ENCODE results near the gene CCDC69. TPM values are rescaled to one million over a fixed set of nuclear protein-coding genes. Genes with fewer than 3 reads are reported as not detected.

Gene CCDC69
- total and polyA plus RNA-seq, 2 donors (not counting 1 experiment from before 2014, with no cell fraction given) = 58.7 to 125 TPM

DNA sequence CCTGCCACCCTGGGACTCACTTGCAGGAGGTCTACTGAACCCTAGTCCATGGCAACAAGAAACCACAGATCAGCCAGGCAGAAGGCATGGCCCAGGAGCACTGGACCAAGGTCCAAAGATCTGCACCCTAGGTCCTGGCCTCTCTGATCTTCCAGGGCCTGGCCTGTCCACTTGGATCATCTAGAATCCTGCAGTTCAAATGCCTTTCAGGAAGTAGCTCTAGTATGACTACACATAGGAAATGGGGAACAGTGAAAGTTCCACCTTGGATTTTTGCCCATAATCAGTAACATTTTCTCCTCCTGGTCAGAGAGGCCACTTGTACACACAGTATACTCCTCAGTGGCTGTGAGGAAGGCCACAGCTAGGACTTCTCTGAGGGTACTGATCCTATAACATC lies 77.8 kb downstream of the CCDC69 start:
- no peak overlapping the region for H3K4me3 ChIP-seq (ENCODE audit: control extremely low read depth in 1 of 5, extremely low read depth in 1 of 5, insufficient read depth in 1 of 5, low read depth in 2 of 5, low read length in 4 of 5)
- Mint-ChIP-seq H3K27me3 (no peaks in the 10 kb centered on the region), H3K4me3 (peak overlapping the region; percentile 57), H3K9me3 (ENCODE audit: insufficient read depth) (no peaks in the 10 kb centered on the region), H3K4me1 (peaks cover 97% of the 10 kb centered on the region), H3K27ac (peak overlapping the region; percentile 91)
- ChIA-PET CTCF (interaction anchor here (1.9 to 48.0 kb wide), 4 partner anchors 5 to 95 kb away, joined by 5 to 1701 read pairs (median 870); partner anchors contain the start of gene ANXA6), POLR2A (interaction anchor here (0.6 to 1.1 kb wide), 2 partner anchors 10 to 22 kb away, joined by 3 read pairs; no protein-coding TSS in a partner anchor)
- H3K4me2 ChIP-seq (replicated peaks; ENCODE audit: low read depth, low read length, poor library complexity, severe bottlenecking) = peak overlapping the region; percentile 86
- H2AFZ ChIP-seq (ENCODE audit: insufficient read depth, low read depth, low read length, poor library complexity, severe bottlenecking) = no peak overlapping the region
- DNase-seq (no peak), ATAC-seq (ENCODE audit: low read depth) (no peak)
- H4K20me1 ChIP-seq (ENCODE audit: control insufficient read depth, insufficient read depth, low read length, poor library complexity, severe bottlenecking) = peaks cover 40% of the 10 kb centered on the region
- H3K27me3 ChIP-seq (replicated peaks in 1 of 4; ENCODE audit: control extremely low read depth in 1 of 4, control insufficient read depth in 3 of 4, insufficient read depth in 4 of 4, low read length in 3 of 4) = no peaks in the 10 kb centered on the region
- peaks cover 100% of the 10 kb centered on the region for H3K79me2 ChIP-seq (ENCODE audit: control insufficient read depth, insufficient read depth, low read length)
- intact Hi-C loops (cut with micrococcal nuclease) = no loop called here
- no peak overlapping the region for H3K9ac ChIP-seq (ENCODE audit: low read length)
- H3K36me3 ChIP-seq (replicated peaks in 1 of 2; ENCODE audit: control extremely low read depth in 1 of 2, control insufficient read depth in 1 of 2, extremely low read depth in 1 of 2, insufficient read depth in 2 of 2, low read length in 1 of 2) = peaks cover 3 to 81% of the 10 kb centered on the region in 2 experiments
- no peak for TF ChIP-seq CTCF (IDR thresholded peaks at IDR 0.05)
- no peak for TF ChIP-seq EZH2 (IDR thresholded peaks at IDR 0.05; ENCODE audit: borderline replicate concordance, insufficient read depth, low read depth, low read length, poor library complexity, severe bottlenecking)
- H3K9me3 ChIP-seq (ENCODE audit: control extremely low read depth in 1 of 3, control insufficient read depth in 2 of 3, insufficient read depth in 1 of 3, low read length in 2 of 3) = no peaks in the 10 kb centered on the region
- peaks cover 100% of the 10 kb centered on the region in 2 donors for H3K4me1 ChIP-seq (ENCODE audit: control insufficient read depth in 2 of 2, insufficient read depth in 2 of 2, low read length in 2 of 2)
- H3K27ac ChIP-seq (ENCODE audit: low read length in 2 of 2) = peak overlapping the region; percentile 36 to 91

GRCh38 chr5:151144922-151145321 lies 79.0 kb downstream of the CCDC69 start:
- peaks cover 34% of the 10 kb centered on the region for H4K20me1 ChIP-seq (ENCODE audit: control insufficient read depth, insufficient read depth, low read length, poor library complexity, severe bottlenecking)
- H3K4me2 ChIP-seq (replicated peaks; ENCODE audit: low read depth, low read length, poor library complexity, severe bottlenecking) = peak overlapping the region; percentile 86
- Mint-ChIP-seq H3K4me1 (peaks cover 91% of the 10 kb centered on the region), H3K4me3 (peak overlapping the region; percentile 39), H3K27ac (peak overlapping the region; percentile 91), H3K9me3 (ENCODE audit: insufficient read depth) (no peaks in the 10 kb centered on the region), H3K27me3 (no peaks in the 10 kb centered on the region)
- H3K27ac ChIP-seq (ENCODE audit: low read length in 2 of 2) = peak overlapping the region; percentile 79 to 91
- ChIA-PET CTCF (interaction anchor here (1.9 to 48.0 kb wide), 4 partner anchors 6 to 94 kb away, joined by 5 to 1701 read pairs (median 870); partner anchors contain the start of gene ANXA6), POLR2A (interaction anchor here (0.6 to 0.9 kb wide), 2 partner anchors 12 to 20 kb away, joined by 3 to 4 read pairs; partner anchors contain the start of gene ANXA6)
- no peak for ATAC-seq (ENCODE audit: low read depth)
- H3K27me3 ChIP-seq (replicated peaks in 1 of 4; ENCODE audit: control extremely low read depth in 1 of 4, control insufficient read depth in 3 of 4, insufficient read depth in 4 of 4, low read length in 3 of 4) = no peaks in the 10 kb centered on the region
- no peak for DNase-seq
- intact Hi-C loops (cut with micrococcal nuclease) = no loop called here
- H3K79me2 ChIP-seq (ENCODE audit: control insufficient read depth, insufficient read depth, low read length) = peaks cover 98% of the 10 kb centered on the region
- no peak overlapping the region for H2AFZ ChIP-seq (ENCODE audit: insufficient read depth, low read depth, low read length, poor library complexity, severe bottlenecking)
- H3K4me1 ChIP-seq (ENCODE audit: control insufficient read depth in 2 of 2, insufficient read depth in 2 of 2, low read length in 2 of 2) = peaks cover 97 to 100% of the 10 kb centered on the region in 2 donors
- no peaks in the 10 kb centered on the region for H3K9me3 ChIP-seq (ENCODE audit: control extremely low read depth in 1 of 3, control insufficient read depth in 2 of 3, insufficient read depth in 1 of 3, low read length in 2 of 3)
- TF ChIP-seq EZH2 (IDR thresholded peaks at IDR 0.05; ENCODE audit: borderline replicate concordance, insufficient read depth, low read depth, low read length, poor library complexity, severe bottlenecking) = no peak
- WGBS (ENCODE audit: insufficient coverage) = 74% methylated on average over 7 of the region's 7 CpGs
- H3K9ac ChIP-seq (ENCODE audit: low read length) = peak overlapping the region; percentile 23
- H3K4me3 ChIP-seq (ENCODE audit: control extremely low read depth in 1 of 5, extremely low read depth in 1 of 5, insufficient read depth in 1 of 5, low read depth in 2 of 5, low read length in 4 of 5) = no peak overlapping the region
- H3K36me3 ChIP-seq (replicated peaks in 1 of 2; ENCODE audit: control extremely low read depth in 1 of 2, control insufficient read depth in 1 of 2, extremely low read depth in 1 of 2, insufficient read depth in 2 of 2, low read length in 1 of 2) = peaks cover 3 to 81% of the 10 kb centered on the region in 2 experiments

Data from B cell (primary cell).